ENCODE measurements around the gene KCTD13. TPM values are rescaled to one million over a fixed set of nuclear protein-coding genes. Genes with fewer than 3 reads are reported as not detected.

Gene KCTD13
- total and polyA plus RNA-seq, 7 donors = 5.4 to 26.1 (median 14.6) TPM

DNA sequence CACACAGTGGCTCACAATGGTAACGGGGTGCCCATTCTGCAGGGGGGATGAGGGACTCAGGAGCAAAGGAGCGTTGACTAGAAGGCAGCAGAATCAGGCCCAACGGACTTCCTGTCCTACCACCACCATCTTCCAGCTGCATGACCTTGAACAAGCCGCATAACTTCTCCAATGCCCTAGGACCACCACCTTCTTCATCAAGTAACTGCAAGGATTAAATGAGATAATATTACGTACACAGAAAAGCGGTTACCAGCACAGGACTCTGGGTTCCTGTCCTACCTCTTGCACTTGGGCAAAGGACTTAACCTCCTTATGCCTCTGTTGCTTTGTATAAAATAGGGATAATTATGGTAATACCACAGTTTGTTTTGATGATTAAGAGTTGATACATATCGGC is 21.1 kb downstream of the KCTD13 start:
- intact Hi-C loops (cut with DNase I) = no loop called here

DNA sequence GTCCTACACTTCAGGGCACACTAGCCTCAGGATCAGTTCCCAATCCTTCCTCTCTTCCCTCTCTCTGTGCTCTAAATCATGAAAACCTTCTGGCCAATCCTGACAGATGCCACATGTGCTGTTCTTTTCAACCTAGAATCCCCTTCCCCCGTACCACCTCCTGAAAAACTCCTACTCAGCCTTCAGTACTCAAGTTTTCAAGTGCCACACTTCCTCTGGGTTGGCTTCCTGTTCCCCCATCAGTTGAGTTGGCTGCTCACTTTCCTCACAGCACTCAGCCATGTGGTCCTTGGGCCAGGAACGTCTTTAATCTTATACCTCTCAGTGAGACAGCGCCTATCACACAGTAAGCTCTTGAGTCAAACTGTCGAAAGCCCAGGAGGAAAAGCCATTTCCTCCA is 22.4 kb downstream of the KCTD13 start:
- no peaks in the 10 kb centered on the region for H3K36me3 ChIP-seq
- WGBS, 2 donors = 64 to 86% methylated on average over 4 of the region's 4 CpGs
- intact Hi-C loops (cut with DNase I) = no loop called here

More for the DNA sequence above, 21.1 kb downstream of the KCTD13 start:
- 94 to 95% methylated on average over 7 of the region's 7 CpGs for WGBS, 2 donors
- no peaks in the 10 kb centered on the region for H3K9me3 ChIP-seq
- peaks cover 0 to 11% (median 9%) of the 10 kb centered on the region in 4 donors for H3K4me1 ChIP-seq
- H3K4me3 ChIP-seq = no peak overlapping the region
- no peak overlapping the region for H3K27ac ChIP-seq
- no peaks in the 10 kb centered on the region for H3K27me3 ChIP-seq
- TF ChIP-seq, protein P1, sequence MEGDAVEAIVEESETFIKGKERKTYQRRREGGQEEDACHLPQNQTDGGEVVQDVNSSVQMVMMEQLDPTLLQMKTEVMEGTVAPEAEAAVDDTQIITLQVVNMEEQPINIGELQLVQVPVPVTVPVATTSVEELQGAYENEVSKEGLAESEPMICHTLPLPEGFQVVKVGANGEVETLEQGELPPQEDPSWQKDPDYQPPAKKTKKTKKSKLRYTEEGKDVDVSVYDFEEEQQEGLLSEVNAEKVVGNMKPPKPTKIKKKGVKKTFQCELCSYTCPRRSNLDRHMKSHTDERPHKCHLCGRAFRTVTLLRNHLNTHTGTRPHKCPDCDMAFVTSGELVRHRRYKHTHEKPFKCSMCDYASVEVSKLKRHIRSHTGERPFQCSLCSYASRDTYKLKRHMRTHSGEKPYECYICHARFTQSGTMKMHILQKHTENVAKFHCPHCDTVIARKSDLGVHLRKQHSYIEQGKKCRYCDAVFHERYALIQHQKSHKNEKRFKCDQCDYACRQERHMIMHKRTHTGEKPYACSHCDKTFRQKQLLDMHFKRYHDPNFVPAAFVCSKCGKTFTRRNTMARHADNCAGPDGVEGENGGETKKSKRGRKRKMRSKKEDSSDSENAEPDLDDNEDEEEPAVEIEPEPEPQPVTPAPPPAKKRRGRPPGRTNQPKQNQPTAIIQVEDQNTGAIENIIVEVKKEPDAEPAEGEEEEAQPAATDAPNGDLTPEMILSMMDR (IDR thresholded peaks at IDR 0.05) = no peak
- no peak for TF ChIP-seq POLR2A (IDR thresholded peaks at IDR 0.05)
- no peak for TF ChIP-seq POLR2AphosphoS5 (IDR thresholded peaks at IDR 0.05)
- no peak for TF ChIP-seq EP300 (IDR thresholded peaks at IDR 0.05)
- no peaks in the 10 kb centered on the region for H3K36me3 ChIP-seq
- DNase-seq = no peak

DNA sequence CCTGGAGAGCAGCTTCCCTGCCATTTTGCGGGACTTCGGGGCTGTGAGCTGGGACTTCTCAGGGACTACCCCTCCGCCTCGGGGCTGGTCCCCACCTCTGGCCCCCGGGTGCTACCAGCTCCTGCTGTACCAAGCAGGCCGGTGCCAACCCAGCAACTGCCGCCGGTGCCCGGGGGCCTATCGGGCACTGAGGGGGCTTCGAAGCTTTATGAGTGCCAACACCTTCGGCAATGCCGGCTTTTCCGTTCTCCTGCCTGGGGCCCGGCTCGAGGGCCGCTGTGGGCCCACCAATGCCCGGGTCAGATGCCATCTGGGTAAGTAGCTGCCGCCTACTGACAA is 24.4 kb downstream of the KCTD13 start:
- 91% methylated on average over 19 of the region's 19 CpGs for WGBS, 2 donors
- intact Hi-C loops (cut with DNase I) = loop anchor here (2.0 kb wide), 1 partner anchor 23 kb away; no protein-coding TSS in a partner anchor
- no peak overlapping the region for H3K4me3 ChIP-seq

More for the DNA sequence above, 22.4 kb downstream of the KCTD13 start:
- Histone ChIP-seq H3K27me3 (peaks cover 4 to 11% (median 6%) of the 10 kb centered on the region in 3 donors), H3K4me1 (peaks cover 0 to 20% (median 13%) of the 10 kb centered on the region in 4 donors), H3K27ac (no peak overlapping the region), H3K4me3 (no peak overlapping the region), H3K9me3 (no peaks in the 10 kb centered on the region)
- DNase-seq = no peak
- TF ChIP-seq POLR2A (IDR thresholded peaks at IDR 0.05) (no peak), POLR2AphosphoS5 (IDR thresholded peaks at IDR 0.05) (no peak), EP300 (IDR thresholded peaks at IDR 0.05) (no peak)
- TF ChIP-seq, protein P1 (IDR thresholded peaks at IDR 0.05) = no peak

DNA sequence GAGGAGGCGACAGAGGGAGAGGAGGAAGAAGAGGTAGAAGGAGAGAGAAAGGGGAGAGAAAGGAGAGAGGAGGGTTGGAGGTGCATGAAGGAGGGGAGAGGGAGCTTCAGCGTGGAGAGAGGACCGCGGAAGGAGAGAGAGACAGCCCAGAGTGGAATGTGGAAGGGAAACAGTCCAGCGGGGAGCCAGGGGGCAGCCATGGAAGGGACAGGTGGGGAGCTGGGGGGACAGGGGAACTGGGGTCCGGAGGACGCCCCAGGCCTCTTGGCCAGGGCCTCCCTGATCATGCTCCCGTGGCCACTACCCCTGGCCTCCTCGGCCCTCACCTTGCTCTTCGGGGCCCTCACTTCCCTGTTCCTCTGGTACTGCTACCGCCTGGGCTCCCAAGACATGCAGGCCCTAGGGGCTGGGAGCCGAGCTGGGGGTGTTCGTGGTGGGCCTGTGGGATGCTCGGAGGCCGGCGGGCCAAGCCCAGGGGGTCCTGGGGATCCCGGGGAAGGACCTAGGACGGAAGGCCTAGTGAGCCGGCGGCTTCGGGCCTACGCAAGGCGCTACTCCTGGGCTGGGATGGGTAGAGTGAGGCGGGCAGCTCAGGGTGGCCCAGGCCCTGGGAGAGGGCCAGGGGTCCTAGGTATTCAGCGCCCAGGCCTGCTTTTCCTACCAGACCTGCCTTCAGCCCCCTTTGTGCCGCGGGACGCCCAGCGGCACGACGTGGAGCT is 25.0 kb downstream of the KCTD13 start:
- DNase-seq = no peak
- TF ChIP-seq EP300 (IDR thresholded peaks at IDR 0.05) (no peak), POLR2A (IDR thresholded peaks at IDR 0.05) (no peak), POLR2AphosphoS5 (IDR thresholded peaks at IDR 0.05) (no peak)
- TF ChIP-seq, protein P1 (IDR thresholded peaks at IDR 0.05) = no peak
- Histone ChIP-seq H3K27ac (no peak overlapping the region), H3K9me3 (no peaks in the 10 kb centered on the region), H3K36me3 (no peaks in the 10 kb centered on the region), H3K27me3 (peaks cover 12 to 37% (median 26%) of the 10 kb centered on the region in 3 donors), H3K4me1 (peaks cover 0 to 20% (median 13%) of the 10 kb centered on the region in 4 donors), H3K4me3 (peak overlapping the region in 2 of 4 donors; percentile 54 to 56)
- intact Hi-C loops (cut with DNase I) = loop anchor here (2.0 kb wide), 1 partner anchor 24 kb away; no protein-coding TSS in a partner anchor
- WGBS, 2 donors = 59 to 73% methylated on average over 31 of the region's 31 CpGs

More for the DNA sequence above, 24.4 kb downstream of the KCTD13 start:
- TF ChIP-seq POLR2AphosphoS5 (IDR thresholded peaks at IDR 0.05) (no peak), EP300 (IDR thresholded peaks at IDR 0.05) (no peak), POLR2A (IDR thresholded peaks at IDR 0.05) (no peak)
- TF ChIP-seq, protein P1 (IDR thresholded peaks at IDR 0.05) = no peak
- no peaks in the 10 kb centered on the region for H3K9me3 ChIP-seq
- no peaks in the 10 kb centered on the region for H3K36me3 ChIP-seq
- DNase-seq = no peak
- H3K4me1 ChIP-seq = peaks cover 0 to 20% (median 13%) of the 10 kb centered on the region in 4 donors
- peaks cover 12 to 31% (median 24%) of the 10 kb centered on the region in 3 donors for H3K27me3 ChIP-seq
- H3K27ac ChIP-seq = no peak overlapping the region
